KMS-11 (cell line): ENCODE measurements around the gene CHST2.

ENCODE experiments used
- H2AFZ ChIP-seq: fragments of 200-600 bp; sonication (generic); 2 replicates; pipeline ENCODE4 v1.6.1; 2016; ENCODE audit warnings: antibody characterized with exemption, mixed run types, low read depth
- H3K27ac ChIP-seq: fragments of 200-600 bp; sonication (generic); 2 replicates; pipeline ENCODE4 v1.6.1; 2016; ENCODE audit warnings: mild to moderate bottlenecking, mixed run types
- H3K27me3 ChIP-seq: fragments of 200-600 bp; sonication (generic); 2 replicates; pipeline ENCODE4 v1.6.1; 2017; ENCODE audit warnings: mild to moderate bottlenecking, low read depth, mixed run types, moderate library complexity; ENCODE audit not compliant: insufficient read depth
- H3K36me3 ChIP-seq: fragments of 200-600 bp; sonication (generic); 2 replicates; pipeline ENCODE4 v1.6.1; 2017; ENCODE audit warnings: mild to moderate bottlenecking, mixed run types; ENCODE audit not compliant: insufficient read depth
- H3K4me1 ChIP-seq: fragments of 200-600 bp; sonication (generic); 2 replicates; pipeline ENCODE4 v1.6.1; 2016; ENCODE audit warnings: mild to moderate bottlenecking, low read depth, mixed run types; ENCODE audit not compliant: poor library complexity, severe bottlenecking
- H3K4me2 ChIP-seq: fragments of 200-600 bp; sonication (generic); 2 replicates; pipeline ENCODE4 v1.7.0; 2016; ENCODE audit warnings: mild to moderate bottlenecking, mixed run types
- H3K4me3 ChIP-seq: fragments of 200-600 bp; sonication (generic); IDR thresholded peaks from 2 replicates; pipeline ENCODE4 v1.6.1; 2017; ENCODE audit warnings: low read depth, low read length, mixed read lengths; ENCODE audit not compliant: insufficient read depth
- H3K79me2 ChIP-seq: fragments of 200-600 bp; sonication (generic); 2 replicates; pipeline ENCODE4 v1.6.1; 2016; ENCODE audit warnings: low read depth, mixed run types; ENCODE audit not compliant: insufficient read depth
- H3K9ac ChIP-seq: fragments of 200-600 bp; sonication (generic); 2 replicates; pipeline ENCODE4 v1.6.1; 2016; ENCODE audit warnings: mild to moderate bottlenecking, mixed run types
- H4K20me1 ChIP-seq: fragments of 200-600 bp; sonication (generic); 2 replicates; pipeline ENCODE4 v1.6.1; 2016; ENCODE audit warnings: mild to moderate bottlenecking, mixed run types; ENCODE audit not compliant: insufficient read depth
- TF ChIP-seq, protein P1 (sequence below): fragments of 200-600 bp; sonication (generic); conservative IDR thresholded peaks from 2 replicates; pipeline ENCODE4 v1.6.1; 2017; ENCODE audit warnings: low read depth, mild to moderate bottlenecking, antibody characterized with exemption, low read length, moderate library complexity, mixed read lengths

Gene CHST2

GRCh38 chr3:143167969-143168854 lies 48.6 kb downstream of the CHST2 start:
- H3K9ac ChIP-seq = no peak overlapping the region
- H3K36me3 ChIP-seq = no peaks in the 10 kb centered on the region
- no peak overlapping the region for H3K4me2 ChIP-seq
- no peaks in the 10 kb centered on the region for H3K27me3 ChIP-seq
- H3K79me2 ChIP-seq = no peaks in the 10 kb centered on the region
- H3K4me1 ChIP-seq = peaks cover 6% of the 10 kb centered on the region
- no peak overlapping the region for H3K4me3 ChIP-seq
- no peaks in the 10 kb centered on the region for H4K20me1 ChIP-seq
- H3K27ac ChIP-seq = no peak overlapping the region
- TF ChIP-seq, protein P1, sequence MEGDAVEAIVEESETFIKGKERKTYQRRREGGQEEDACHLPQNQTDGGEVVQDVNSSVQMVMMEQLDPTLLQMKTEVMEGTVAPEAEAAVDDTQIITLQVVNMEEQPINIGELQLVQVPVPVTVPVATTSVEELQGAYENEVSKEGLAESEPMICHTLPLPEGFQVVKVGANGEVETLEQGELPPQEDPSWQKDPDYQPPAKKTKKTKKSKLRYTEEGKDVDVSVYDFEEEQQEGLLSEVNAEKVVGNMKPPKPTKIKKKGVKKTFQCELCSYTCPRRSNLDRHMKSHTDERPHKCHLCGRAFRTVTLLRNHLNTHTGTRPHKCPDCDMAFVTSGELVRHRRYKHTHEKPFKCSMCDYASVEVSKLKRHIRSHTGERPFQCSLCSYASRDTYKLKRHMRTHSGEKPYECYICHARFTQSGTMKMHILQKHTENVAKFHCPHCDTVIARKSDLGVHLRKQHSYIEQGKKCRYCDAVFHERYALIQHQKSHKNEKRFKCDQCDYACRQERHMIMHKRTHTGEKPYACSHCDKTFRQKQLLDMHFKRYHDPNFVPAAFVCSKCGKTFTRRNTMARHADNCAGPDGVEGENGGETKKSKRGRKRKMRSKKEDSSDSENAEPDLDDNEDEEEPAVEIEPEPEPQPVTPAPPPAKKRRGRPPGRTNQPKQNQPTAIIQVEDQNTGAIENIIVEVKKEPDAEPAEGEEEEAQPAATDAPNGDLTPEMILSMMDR = no peak
- H2AFZ ChIP-seq = no peak overlapping the region

- no peaks in the 10 kb centered on the region for H3K79me2 ChIP-seq
- no peaks in the 10 kb centered on the region for H3K36me3 ChIP-seq
- TF ChIP-seq, protein P1 = no peak
- no peak overlapping the region for H2AFZ ChIP-seq
- no peaks in the 10 kb centered on the region for H4K20me1 ChIP-seq
- H3K9ac ChIP-seq = no peak overlapping the region
- H3K27ac ChIP-seq = no peak overlapping the region
- no peak overlapping the region for H3K4me3 ChIP-seq
- no peaks in the 10 kb centered on the region for H3K27me3 ChIP-seq
- no peak overlapping the region for H3K4me2 ChIP-seq
- peaks cover 6% of the 10 kb centered on the region for H3K4me1 ChIP-seq
Measured at GRCh38 chr3:143168855-143169192, 49.3 kb downstream of the CHST2 start.

GRCh38 chr3:143170074-143170473 lies 50.5 kb downstream of the CHST2 start:
- Histone ChIP-seq H3K27ac (no peak overlapping the region), H3K79me2 (no peaks in the 10 kb centered on the region), H3K4me3 (no peak overlapping the region), H3K4me1 (peaks cover 5% of the 10 kb centered on the region), H4K20me1 (no peaks in the 10 kb centered on the region), H3K4me2 (no peak overlapping the region), H3K9ac (no peak overlapping the region), H2AFZ (no peak overlapping the region), H3K36me3 (no peaks in the 10 kb centered on the region), H3K27me3 (no peaks in the 10 kb centered on the region)
- TF ChIP-seq, protein P1 = no peak

- Histone ChIP-seq H3K27me3 (no peaks in the 10 kb centered on the region), H3K4me1 (no peaks in the 10 kb centered on the region), H3K9ac (no peak overlapping the region), H3K36me3 (no peaks in the 10 kb centered on the region), H4K20me1 (no peaks in the 10 kb centered on the region), H3K4me2 (no peak overlapping the region), H3K79me2 (no peaks in the 10 kb centered on the region), H3K27ac (no peak overlapping the region), H3K4me3 (no peak overlapping the region), H2AFZ (no peak overlapping the region)
- TF ChIP-seq, protein P1 = no peak
Measured at GRCh38 chr3:143170676-143171075, 51.1 kb downstream of the CHST2 start.
